Left kidney (tissue), 2 donors: Measurements from ENCODE around the gene PRH1. TPM values are rescaled to one million over a fixed set of nuclear protein-coding genes. Genes with fewer than 3 reads are reported as not detected.

Experiments used
- DNase-seq: peaks from one replicate; pipeline ENCODE4 v3.0.0-alpha.2; 2013
- polyA plus RNA-seq: library from polyadenylated mRNA; unstranded; fragments of 120-200 nt; gene quantifications from one replicate; pipeline ENCODE4 v1.2.1, GENCODE V29; 2013; ENCODE audit not compliant: insufficient read length

The PRH1 gene
- polyA plus RNA-seq, 1 donor: 14.6 TPM

DNA sequence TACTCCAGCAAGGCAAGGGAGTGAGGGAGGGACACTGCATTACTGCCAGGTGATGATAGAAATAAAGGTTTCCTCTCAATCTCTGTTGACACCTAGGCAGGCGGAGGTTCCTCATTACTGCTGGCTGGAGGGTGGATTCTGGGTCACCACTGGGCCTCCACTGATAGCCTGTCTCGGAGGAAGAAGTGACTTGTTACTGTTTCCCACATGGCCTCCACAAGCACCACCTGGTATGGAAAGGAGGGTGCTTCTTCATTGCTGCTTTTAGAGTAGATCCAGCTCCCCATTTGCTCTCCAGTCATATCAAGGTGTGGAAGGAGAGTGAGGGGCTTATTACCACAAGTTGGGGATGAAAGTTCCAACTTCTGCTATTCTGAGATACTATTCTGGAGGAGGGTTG, 41.2 kb downstream of the PRH1 start:
- DNase-seq: no peak

DNA sequence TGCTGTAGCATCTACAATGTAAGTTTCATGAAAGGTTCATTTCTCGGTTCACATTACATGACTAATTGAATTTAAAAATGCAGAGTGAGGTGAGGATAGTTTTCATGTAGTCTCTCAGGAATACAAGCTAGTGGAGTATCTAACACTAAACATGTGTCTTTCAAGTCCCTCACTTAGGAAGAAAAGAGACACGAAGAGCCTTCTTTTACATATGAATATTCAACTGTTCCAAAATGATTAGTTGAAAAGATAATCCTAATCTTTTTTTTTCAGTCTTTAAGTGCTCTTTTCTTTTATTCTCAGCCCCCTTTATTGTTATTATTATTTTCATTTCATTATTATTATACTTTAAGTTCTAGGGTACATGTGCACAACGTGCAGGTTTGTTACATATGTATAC, 45.6 kb downstream of the PRH1 start:
- DNase-seq: no peak

Other genes starting within 250 kb of the PRH1 start
- 0.83 TPM for gene STYK1, start 210.2 kb downstream of the PRH1 start, polyA plus RNA-seq
- gene YBX3, start 160.9 kb downstream of the PRH1 start, polyA plus RNA-seq: 233 TPM
- not detected for gene TAS2R7, start 81.6 kb downstream of the PRH1 start, polyA plus RNA-seq
- not detected for gene TAS2R8, start 77.0 kb downstream of the PRH1 start, polyA plus RNA-seq
- gene TAS2R9, start 74.1 kb downstream of the PRH1 start, polyA plus RNA-seq: not detected
- gene TAS2R10, start 57.9 kb downstream of the PRH1 start, polyA plus RNA-seq: 4.4 TPM
- gene PRR4, start 34.8 kb downstream of the PRH1 start, polyA plus RNA-seq: 10.7 TPM
- gene TAS2R13, start 25.3 kb upstream of the PRH1 start, polyA plus RNA-seq: 0.12 TPM
- gene PRH2, start 45.0 kb upstream of the PRH1 start, polyA plus RNA-seq: 0.50 TPM
- gene TAS2R14, start 55.0 kb upstream of the PRH1 start, polyA plus RNA-seq: 5.3 TPM
- gene TAS2R50, start 102.7 kb upstream of the PRH1 start, polyA plus RNA-seq: 0.18 TPM
- gene TAS2R20, start 114.0 kb upstream of the PRH1 start, polyA plus RNA-seq: 3.2 TPM
- gene TAS2R19, start 138.4 kb upstream of the PRH1 start, polyA plus RNA-seq: 1.9 TPM
- 2.2 TPM for gene TAS2R31, start 147.2 kb upstream of the PRH1 start, polyA plus RNA-seq
- gene TAS2R46, start 178.0 kb upstream of the PRH1 start, polyA plus RNA-seq: not detected
- gene TAS2R43, start 208.1 kb upstream of the PRH1 start, polyA plus RNA-seq: 0.63 TPM